HepG2 (cell line): ENCODE data around the gene ERRFI1. TPM values are rescaled to one million over a fixed set of nuclear protein-coding genes. Genes with fewer than 3 reads are reported as not detected.

Source experiments
- ATAC-seq: fragments of 200-7000 bp; cut with Tn5 transposase; 3 replicates; pipeline ENCODE4 v1.9.1; 2020; ENCODE audit warnings: mild to moderate bottlenecking, moderate library complexity
- BruUV-seq: library from RNA; stranded (reverse); fragments of 400-500 nt; replicated peaks from 2 replicates; lab custom pipeline; 2021; lab: Mats Ljungman, UMichigan
- CTCF ChIA-PET: fragments of 300-600 bp; formaldehyde crosslinking; extraction: SDS; loops from one replicate; lab custom pipeline; 2021; ENCODE audit warnings: low total read pairs, inconsistent platforms, low intra/inter-chr PET ratio; lab: Yijun Ruan, JAX
- POLR2A ChIA-PET: fragments of 350-600 bp; sonication (Branson Sonifier 250); formaldehyde crosslinking; loops from one replicate; lab custom pipeline; 2020; ENCODE audit warnings: antibody characterized with exemption, inconsistent platforms; lab: Yijun Ruan, JAX
- DNase-seq: peaks from one replicate; pipeline ENCODE4 v3.0.0-alpha.2; 2015; ENCODE audit warnings: low spot score
- FAIRE-seq: peaks from 3 replicates; lab custom pipeline; 2011; peaks lifted over from hg19 to GRCh38; lab: Jason Lieb, UNC
- H2AFZ ChIP-seq: one replicate; pipeline ENCODE4 v1.6.1; 2011; ENCODE audit warnings: low read length, inconsistent platforms
- H3K27ac ChIP-seq: fragments of 300-600 bp; 3 replicates; pipeline ENCODE4 v1.8.0; 2011; ENCODE audit warnings: mixed run types, mild to moderate bottlenecking, mixed read lengths, low read length, inconsistent platforms; ENCODE audit not compliant: insufficient read depth; ENCODE audit errors: extremely low read length
- H3K27me3 ChIP-seq, 2 experiments: fragments of 200-600 bp in 1 of 2; 2 replicates in 1 of 2; 3 replicates in 1 of 2; pipeline versions ENCODE4 v1.6.0 to v1.8.0; 2011; ENCODE audit warnings: low read length in 2 of 2, mild to moderate bottlenecking in 2 of 2, moderate library complexity in 2 of 2, inconsistent platforms in 1 of 2; ENCODE audit not compliant: insufficient read depth in 2 of 2, control insufficient read depth in 1 of 2
- H3K36me3 ChIP-seq, 2 experiments: fragments of 200-600 bp in 1 of 2; replicated peaks in 1 of 2; 2 replicates in 1 of 2; 3 replicates in 1 of 2; pipeline versions ENCODE4 v1.5.1 to v1.8.0; 2011; ENCODE audit warnings: low read length in 2 of 2, inconsistent platforms in 1 of 2; ENCODE audit not compliant: insufficient read depth in 2 of 2, control insufficient read depth in 1 of 2
- H3K4me1 ChIP-seq: 2 replicates; pipeline ENCODE4 v1.5.1; 2012; ENCODE audit warnings: low read length, inconsistent platforms; ENCODE audit not compliant: insufficient read depth
- H3K4me2 ChIP-seq: 2 replicates; pipeline ENCODE4 v1.6.0; 2011; ENCODE audit warnings: low read depth, low read length, inconsistent platforms
- H3K4me3 ChIP-seq, 3 experiments: fragments of 200-600 bp in 1 of 3; sonication (generic), shearing (Covaris generic) in 1 of 3; replicated peaks in 1 of 3; 2 replicates each; pipeline ENCODE4 v1.5.1; 2011 to 2016; ENCODE audit warnings: low read length in 3 of 3, inconsistent platforms in 2 of 3, low read depth in 2 of 3, mild to moderate bottlenecking in 2 of 3, control low read depth in 1 of 3, mixed read lengths in 1 of 3; ENCODE audit not compliant: insufficient read depth in 1 of 3
- H3K79me2 ChIP-seq: one replicate; pipeline ENCODE4 v1.6.1; 2011; ENCODE audit warnings: low read length, inconsistent platforms; ENCODE audit not compliant: insufficient read depth
- H3K9ac ChIP-seq: 2 replicates; pipeline ENCODE4 v1.6.0; 2011; ENCODE audit warnings: mild to moderate bottlenecking, low read depth, low read length, inconsistent platforms; ENCODE audit not compliant: insufficient read depth
- H3K9me3 ChIP-seq: 2 replicates; pipeline ENCODE4 v1.5.1; 2012; ENCODE audit warnings: mild to moderate bottlenecking, low read length
- H4K20me1 ChIP-seq: 2 replicates; pipeline ENCODE4 v1.6.0; 2011; ENCODE audit warnings: inconsistent platforms, mild to moderate bottlenecking, low read length, moderate library complexity; ENCODE audit not compliant: insufficient read depth
- EP300 ChIP-seq, 3 experiments: sonication (generic) in 1 of 3; formaldehyde crosslinking in 1 of 3; IDR thresholded peaks; 2 replicates each; pipeline versions ENCODE4 v1.5.1 to v1.6.1; 2011 to 2020; ENCODE audit warnings: low read depth in 2 of 3, low read length in 2 of 3, borderline replicate concordance in 1 of 3, improper control_type of control experiment in 1 of 3, mild to moderate bottlenecking in 1 of 3, missing genetic modification reagents in 1 of 3, moderate library complexity in 1 of 3
- GATAD2A ChIP-seq: IDR thresholded peaks from 2 replicates; pipeline ENCODE4 v1.6.1; 2016
- HDAC1 ChIP-seq: sonication (generic); formaldehyde crosslinking; IDR thresholded peaks from 2 replicates; pipeline ENCODE4 v1.5.1; 2020; ENCODE audit warnings: mild to moderate bottlenecking, missing genetic modification reagents
- HNRNPK ChIP-seq: fragments of 200-400 bp; formaldehyde crosslinking; IDR thresholded peaks from 2 replicates; pipeline ENCODE4 v1.6.1; 2018; ENCODE audit warnings: low read length, low read depth, moderate library complexity, mild to moderate bottlenecking; ENCODE audit not compliant: poor library complexity, severe bottlenecking
- HOXA3 ChIP-seq: sonication (generic); formaldehyde crosslinking; IDR thresholded peaks from 2 replicates; pipeline ENCODE4 v1.5.0; 2020; ENCODE audit warnings: missing genetic modification reagents
- HOXD1 ChIP-seq: sonication (generic); formaldehyde crosslinking; IDR thresholded peaks from 2 replicates; pipeline ENCODE4 v1.5.0; 2020; ENCODE audit warnings: missing genetic modification reagents
- KLF15 ChIP-seq: sonication (generic); formaldehyde crosslinking; IDR thresholded peaks from 2 replicates; pipeline ENCODE4 v1.8.1; 2023; ENCODE audit warnings: borderline replicate concordance, mild to moderate bottlenecking, inconsistent platforms, missing genetic modification reagents, mixed read lengths
- POLR2A ChIP-seq, 2 experiments: IDR thresholded peaks; 2 replicates each; pipeline ENCODE4 v1.6.1; 2011; ENCODE audit warnings: low read depth in 2 of 2, low read length in 2 of 2, mild to moderate bottlenecking in 1 of 2, moderate library complexity in 1 of 2; ENCODE audit not compliant: insufficient read depth in 1 of 2
- POLR2AphosphoS5 ChIP-seq: IDR thresholded peaks from 2 replicates; pipeline ENCODE4 v1.6.1; 2012; ENCODE audit warnings: low read depth, low read length
- ZKSCAN1 ChIP-seq: fragments of 150-350 bp; IDR thresholded peaks from 2 replicates; pipeline ENCODE4 v1.6.1; 2014; ENCODE audit warnings: low read length
- ZNF652 ChIP-seq: IDR thresholded peaks from 2 replicates; pipeline ENCODE4 v1.6.1; 2016; ENCODE audit warnings: low read depth, borderline replicate concordance
- WGBS: methylation state at CpG from one replicate; pipeline ENCODE4 v1.1.6; 2017; ENCODE audit warnings: low lambda C conversion rate; 5-methylcytosine and 5-hydroxymethylcytosine counted together
- in situ Hi-C: cut with HindIII; loops from 2 replicates; pipeline ENCODE4 v1.10.0; 2017; ENCODE audit warnings: low pct_unique_long_range_greater_than_20kb; ENCODE audit not compliant: extremely low pct_ligation_motif_present
- intact Hi-C: fragments of 100-400 bp; cut with micrococcal nuclease; formaldehyde crosslinking; loops from one replicate; pipeline ENCODE4 v1.10.0; 2022; ENCODE audit not compliant: unreplicated experiment
- polyA plus RNA-seq, 8 experiments: library from polyadenylated mRNA; depleted of rRNA in 3 of 8; stranded (reverse) in 7 of 8; unstranded in 1 of 8; fragments of >200 nt; fragmentation: Illumina TruSeq in 4 of 8; extraction: Trizol in 4 of 8; gene quantifications; 2 replicates each; pipeline versions ENCODE4 v1.2.1 to v1.2.3, GENCODE V29; 2011 to 2016; ENCODE audit warnings: low read depth in 4 of 8, missing spikeins in 1 of 8, mixed read lengths in 1 of 8; ENCODE audit not compliant: insufficient read depth in 1 of 8
- total RNA-seq, 5 experiments: library from RNA; depleted of rRNA; stranded (reverse); fragments of >200 nt; fragmentation: Illumina TruSeq; extraction: Trizol; gene quantifications; 2 replicates each; pipeline ENCODE4 v1.2.3, GENCODE V29; 2016; ENCODE audit warnings: low read depth in 1 of 5
- TF ChIP-seq, protein P1 (sequence below): sonication (generic); formaldehyde crosslinking; IDR thresholded peaks from 2 replicates; pipeline ENCODE4 v1.4.0; 2020; ENCODE audit warnings: mild to moderate bottlenecking, missing genetic modification reagents
- TF ChIP-seq, protein P2 (sequence below): sonication (generic); formaldehyde crosslinking; IDR thresholded peaks from 2 replicates; pipeline ENCODE4 v1.8.0; 2022; ENCODE audit warnings: mild to moderate bottlenecking, missing genetic modification reagents, moderate library complexity
- TF ChIP-seq, protein P3 (sequence below): sonication (generic); IDR thresholded peaks from 2 replicates; pipeline ENCODE4 v1.6.1; 2016; ENCODE audit warnings: low read depth, borderline replicate concordance

The ERRFI1 gene
- total and polyA plus RNA-seq, 2 of the 13 experiments (the other 11 are each of a cell fraction or from before 2014, with no cell fraction given) = 84.4 to 753 TPM

DNA sequence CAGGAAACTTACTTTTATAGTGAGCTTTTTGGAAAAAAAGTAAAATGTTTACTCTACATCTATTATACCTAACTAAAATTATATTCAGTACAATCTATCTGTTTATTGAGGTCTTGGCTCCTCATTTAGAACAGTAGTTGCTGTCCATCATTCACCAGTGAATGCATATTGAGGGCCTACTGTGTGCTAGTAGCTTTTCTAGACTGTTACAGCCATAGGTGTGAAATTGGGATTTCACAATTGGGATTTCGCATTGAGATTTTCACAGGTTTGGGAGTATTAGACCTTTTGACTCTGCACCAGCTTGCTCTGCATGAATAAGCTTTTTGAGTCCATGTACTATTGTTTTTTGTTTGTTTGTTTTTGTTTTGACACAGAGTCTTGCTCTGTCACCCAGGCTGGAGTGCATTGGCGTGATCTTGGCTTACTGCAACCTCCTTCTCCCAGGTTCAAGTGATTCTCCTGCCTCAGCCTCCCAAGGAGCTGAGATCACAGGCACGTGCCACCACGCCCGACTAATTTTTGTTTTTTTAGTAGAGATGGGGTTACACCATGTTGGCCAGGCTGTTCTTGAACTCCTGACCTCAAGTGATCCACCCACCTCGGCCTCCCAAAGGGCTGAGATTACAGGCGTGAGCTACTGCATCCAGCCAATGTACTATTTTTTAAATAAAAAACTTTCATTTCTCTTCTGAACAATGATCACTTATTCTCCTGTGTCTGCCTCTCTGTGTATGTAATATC, 47.2 kb upstream of the ERRFI1 start:
- H3K79me2 ChIP-seq = peaks cover 5% of the 10 kb centered on the region
- FAIRE-seq (no peak), DNase-seq (no peak), ATAC-seq (no peak)
- no peak overlapping the region for H3K9ac ChIP-seq
- ChIA-PET CTCF (no interaction called here), POLR2A (interaction anchor here (0.6 to 1.1 kb wide), 2 partner anchors 11 to 99 kb away, joined by 3 to 4 read pairs; no protein-coding TSS in a partner anchor)
- no peak overlapping the region for H2AFZ ChIP-seq
- no peaks in the 10 kb centered on the region for H4K20me1 ChIP-seq
- TF ChIP-seq HNRNPK = no peak
- TF ChIP-seq ZKSCAN1 = 0 out of 2 replicates have a peak, but pooled peaks have one; percentile 27
- H3K27me3 ChIP-seq = no peaks in the 10 kb centered on the region
- in situ Hi-C loops = no loop called here
- no peak overlapping the region for H3K27ac ChIP-seq
- H3K4me2 ChIP-seq = no peak overlapping the region
- WGBS = 69% methylated on average over 7 of the region's 7 CpGs
- H3K36me3 ChIP-seq = no peaks in the 10 kb centered on the region
- no peak overlapping the region for H3K4me3 ChIP-seq
- peaks cover 68% of the 10 kb centered on the region for H3K4me1 ChIP-seq
- intact Hi-C loops = no loop called here
- BruUV-seq = no TSS peak
- no peaks in the 10 kb centered on the region for H3K9me3 ChIP-seq

DNA sequence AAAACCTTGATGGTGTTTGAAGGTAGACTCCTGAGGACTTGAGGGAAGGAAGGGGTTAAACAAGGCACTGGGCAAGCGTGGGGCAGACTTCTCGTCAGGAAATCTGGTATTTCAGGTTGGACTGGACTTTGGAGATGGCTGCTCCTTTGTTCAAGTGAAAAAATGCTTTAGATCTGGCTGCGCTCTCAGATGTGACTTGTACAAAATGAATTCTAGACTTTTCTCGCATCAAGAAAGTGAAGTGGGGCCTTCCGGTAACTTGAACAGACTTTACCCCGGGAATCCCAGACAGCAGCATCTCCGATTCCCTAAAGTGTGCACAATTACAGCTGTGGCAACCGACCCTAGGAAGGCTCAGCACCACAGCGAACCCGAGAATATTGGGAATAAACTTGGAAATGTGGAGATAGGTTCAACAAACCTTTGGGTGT, 44.3 kb upstream of the ERRFI1 start:
- H3K27ac ChIP-seq = peak overlapping the region; percentile 73
- WGBS = 4% methylated on average over 10 of the region's 10 CpGs
- peak overlapping the region; percentile 4 to 55 (median 14); a peak in 4 of 6 replicates for H3K4me3 ChIP-seq
- no peaks in the 10 kb centered on the region for H3K27me3 ChIP-seq
- DNase-seq = peak; percentile 66
- H3K9me3 ChIP-seq = no peaks in the 10 kb centered on the region
- in situ Hi-C loops = no loop called here
- H3K9ac ChIP-seq = peak overlapping the region; percentile 70
- intact Hi-C loops = no loop called here
- ChIA-PET CTCF (no interaction called here), POLR2A (interaction anchor here (0.7 to 1.6 kb wide), 6 partner anchors 12 to 85 kb away, joined by 3 to 7 read pairs (median 3); no protein-coding TSS in a partner anchor)
- BruUV-seq = no TSS peak
- H2AFZ ChIP-seq = peak overlapping the region; percentile 74
- FAIRE-seq = peak; percentile 60
- H4K20me1 ChIP-seq = no peaks in the 10 kb centered on the region
- peaks cover 39% of the 10 kb centered on the region for H3K4me1 ChIP-seq
- peak; percentile 49 for ATAC-seq
- no peaks in the 10 kb centered on the region for H3K79me2 ChIP-seq
- peak overlapping the region; percentile 79 for H3K4me2 ChIP-seq
- no peaks in the 10 kb centered on the region for H3K36me3 ChIP-seq
- TF ChIP-seq HDAC1 (CRISPR knock-in tag) = peak; percentile 20; the same call in 1 of the 2 replicates
- peak; percentile 54 for TF ChIP-seq GATAD2A (CRISPR knock-in tag)
- peak; percentile 34 to 41; a peak in 2 of 4 replicates for TF ChIP-seq POLR2A (IDR thresholded peaks at IDR 0.05; ENCODE audit: insufficient read depth in 1 of 2, low read depth in 2 of 2, low read length in 2 of 2)
- TF ChIP-seq ZNF652 (CRISPR knock-in tag) = peak; percentile 99
- TF ChIP-seq, protein P1, sequence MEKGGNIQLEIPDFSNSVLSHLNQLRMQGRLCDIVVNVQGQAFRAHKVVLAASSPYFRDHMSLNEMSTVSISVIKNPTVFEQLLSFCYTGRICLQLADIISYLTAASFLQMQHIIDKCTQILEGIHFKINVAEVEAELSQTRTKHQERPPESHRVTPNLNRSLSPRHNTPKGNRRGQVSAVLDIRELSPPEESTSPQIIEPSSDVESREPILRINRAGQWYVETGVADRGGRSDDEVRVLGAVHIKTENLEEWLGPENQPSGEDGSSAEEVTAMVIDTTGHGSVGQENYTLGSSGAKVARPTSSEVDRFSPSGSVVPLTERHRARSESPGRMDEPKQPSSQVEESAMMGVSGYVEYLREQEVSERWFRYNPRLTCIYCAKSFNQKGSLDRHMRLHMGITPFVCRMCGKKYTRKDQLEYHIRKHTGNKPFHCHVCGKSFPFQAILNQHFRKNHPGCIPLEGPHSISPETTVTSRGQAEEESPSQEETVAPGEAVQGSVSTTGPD (CRISPR knock-in tag) = no peak
- no peak for TF ChIP-seq HOXD1
- TF ChIP-seq HOXA3 (CRISPR knock-in tag) = peak; percentile 38; the same call in 1 of the 2 replicates
- peak; percentile 41; the same call in 1 of the 2 replicates for TF ChIP-seq POLR2AphosphoS5
- TF ChIP-seq, protein P2, sequence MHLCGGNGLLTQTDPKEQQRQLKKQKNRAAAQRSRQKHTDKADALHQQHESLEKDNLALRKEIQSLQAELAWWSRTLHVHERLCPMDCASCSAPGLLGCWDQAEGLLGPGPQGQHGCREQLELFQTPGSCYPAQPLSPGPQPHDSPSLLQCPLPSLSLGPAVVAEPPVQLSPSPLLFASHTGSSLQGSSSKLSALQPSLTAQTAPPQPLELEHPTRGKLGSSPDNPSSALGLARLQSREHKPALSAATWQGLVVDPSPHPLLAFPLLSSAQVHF = no peak
- TF ChIP-seq, protein P3, sequence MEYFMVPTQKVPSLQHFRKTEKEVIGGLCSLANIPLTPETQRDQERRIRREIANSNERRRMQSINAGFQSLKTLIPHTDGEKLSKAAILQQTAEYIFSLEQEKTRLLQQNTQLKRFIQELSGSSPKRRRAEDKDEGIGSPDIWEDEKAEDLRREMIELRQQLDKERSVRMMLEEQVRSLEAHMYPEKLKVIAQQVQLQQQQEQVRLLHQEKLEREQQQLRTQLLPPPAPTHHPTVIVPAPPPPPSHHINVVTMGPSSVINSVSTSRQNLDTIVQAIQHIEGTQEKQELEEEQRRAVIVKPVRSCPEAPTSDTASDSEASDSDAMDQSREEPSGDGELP = peak; percentile 31; the same call in 1 of the 2 replicates
- TF ChIP-seq EP300 (IDR thresholded peaks at IDR 0.05; ENCODE audit: low read depth in 2 of 2, low read length in 2 of 2) = peak in 1 of 2 experiments; percentile 3; a peak in 1 of 4 replicates
- no peak for TF ChIP-seq EP300 (CRISPR knock-in tag; IDR thresholded peaks at IDR 0.05; ENCODE audit: borderline replicate concordance)
- TF ChIP-seq KLF15 (CRISPR knock-in tag) = no peak
